GM19324 (cell line): ENCODE data around the gene DIP2A.

ENCODE experiments used
- ATAC-seq: cut with Tn5 transposase; IDR thresholded peaks from one replicate; pipeline ENCODE4 v1.9.1; 2021; ENCODE audit warnings: mild to moderate bottlenecking, moderate library complexity; ENCODE audit not compliant: unreplicated experiment, low FRiP score

Gene DIP2A, protein sequence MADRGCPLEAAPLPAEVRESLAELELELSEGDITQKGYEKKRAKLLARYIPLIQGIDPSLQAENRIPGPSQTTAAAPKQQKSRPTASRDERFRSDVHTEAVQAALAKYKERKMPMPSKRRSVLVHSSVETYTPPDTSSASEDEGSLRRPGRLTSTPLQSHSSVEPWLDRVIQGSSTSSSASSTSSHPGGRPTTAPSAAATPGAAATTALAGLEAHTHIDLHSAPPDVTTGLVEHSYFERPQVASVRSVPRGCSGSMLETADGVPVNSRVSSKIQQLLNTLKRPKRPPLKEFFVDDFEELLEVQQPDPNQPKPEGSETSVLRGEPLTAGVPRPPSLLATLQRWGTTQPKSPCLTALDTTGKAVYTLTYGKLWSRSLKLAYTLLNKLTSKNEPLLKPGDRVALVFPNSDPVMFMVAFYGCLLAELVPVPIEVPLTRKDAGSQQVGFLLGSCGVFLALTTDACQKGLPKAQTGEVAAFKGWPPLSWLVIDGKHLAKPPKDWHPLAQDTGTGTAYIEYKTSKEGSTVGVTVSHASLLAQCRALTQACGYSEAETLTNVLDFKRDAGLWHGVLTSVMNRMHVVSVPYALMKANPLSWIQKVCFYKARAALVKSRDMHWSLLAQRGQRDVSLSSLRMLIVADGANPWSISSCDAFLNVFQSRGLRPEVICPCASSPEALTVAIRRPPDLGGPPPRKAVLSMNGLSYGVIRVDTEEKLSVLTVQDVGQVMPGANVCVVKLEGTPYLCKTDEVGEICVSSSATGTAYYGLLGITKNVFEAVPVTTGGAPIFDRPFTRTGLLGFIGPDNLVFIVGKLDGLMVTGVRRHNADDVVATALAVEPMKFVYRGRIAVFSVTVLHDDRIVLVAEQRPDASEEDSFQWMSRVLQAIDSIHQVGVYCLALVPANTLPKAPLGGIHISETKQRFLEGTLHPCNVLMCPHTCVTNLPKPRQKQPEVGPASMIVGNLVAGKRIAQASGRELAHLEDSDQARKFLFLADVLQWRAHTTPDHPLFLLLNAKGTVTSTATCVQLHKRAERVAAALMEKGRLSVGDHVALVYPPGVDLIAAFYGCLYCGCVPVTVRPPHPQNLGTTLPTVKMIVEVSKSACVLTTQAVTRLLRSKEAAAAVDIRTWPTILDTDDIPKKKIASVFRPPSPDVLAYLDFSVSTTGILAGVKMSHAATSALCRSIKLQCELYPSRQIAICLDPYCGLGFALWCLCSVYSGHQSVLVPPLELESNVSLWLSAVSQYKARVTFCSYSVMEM (N-terminal part only)

GRCh38 chr21:46458315-46459023 is at the start of gene DIP2A:
Gene DIP2A, plus strand, starts transcription at chr21:46458891. Its CDS starts 241 bp downstream, at chr21:46459132.
- ATAC-seq, result peak; percentile 95

DNA sequence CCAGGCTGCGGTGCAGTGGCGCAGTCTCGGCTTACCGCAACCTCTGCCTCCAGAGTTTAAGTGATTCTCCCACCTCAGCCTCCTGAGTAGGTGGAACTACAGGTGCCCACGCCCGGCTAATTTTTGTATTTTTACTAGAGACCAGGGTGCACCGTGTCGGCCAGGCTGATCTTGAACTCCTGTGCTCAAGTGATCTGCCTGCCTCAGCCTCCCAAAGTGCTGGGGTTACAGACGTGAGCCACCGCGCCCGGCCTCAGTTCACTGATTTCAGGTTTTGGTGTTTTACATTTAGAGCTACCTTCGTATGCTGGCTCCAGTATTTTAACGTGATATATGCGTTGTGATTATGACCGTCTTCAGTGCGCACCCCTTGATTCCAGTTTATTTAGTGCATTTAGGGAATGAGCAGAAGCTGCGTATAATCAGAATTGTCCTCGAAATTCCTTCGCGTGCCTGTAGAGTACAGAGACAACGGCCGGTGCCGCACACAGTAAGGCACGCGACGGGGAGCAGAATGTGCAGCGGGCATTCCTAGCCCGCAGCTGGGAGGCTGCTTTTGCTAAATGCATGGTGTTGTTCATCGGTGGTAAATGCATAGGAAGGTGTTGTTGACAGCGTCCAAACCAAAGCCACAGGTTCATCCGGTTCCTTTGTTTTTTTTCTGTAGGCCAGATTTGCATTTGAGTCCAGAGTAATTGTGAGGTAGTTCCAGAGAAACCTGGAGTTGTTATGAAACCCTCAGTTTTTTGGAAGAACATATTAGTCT is 48.9 kb upstream of the DIP2A start:
- ATAC-seq, result no peak

- ATAC-seq, result no peak
Observed at GRCh38 chr21:46410516-46410915, 48.2 kb upstream of the DIP2A start.

DNA sequence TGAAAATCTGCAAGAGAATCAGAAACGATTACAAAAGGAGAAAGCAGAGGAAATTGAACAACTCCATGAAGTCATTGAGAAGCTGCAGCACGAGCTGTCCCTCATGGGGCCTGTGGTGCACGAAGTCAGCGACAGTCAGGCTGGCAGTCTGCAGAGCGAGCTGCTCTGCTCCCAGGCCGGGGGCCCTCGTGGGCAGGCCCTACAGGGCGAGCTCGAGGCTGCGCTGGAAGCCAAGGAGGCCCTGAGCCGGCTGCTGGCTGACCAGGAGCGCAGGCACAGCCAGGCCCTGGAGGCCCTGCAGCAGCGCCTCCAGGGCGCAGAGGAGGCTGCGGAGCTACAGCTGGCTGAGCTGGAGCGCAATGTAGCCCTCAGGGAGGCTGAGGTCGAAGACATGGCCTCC is 47.5 kb upstream of the DIP2A start:
- no peak for ATAC-seq

DNA sequence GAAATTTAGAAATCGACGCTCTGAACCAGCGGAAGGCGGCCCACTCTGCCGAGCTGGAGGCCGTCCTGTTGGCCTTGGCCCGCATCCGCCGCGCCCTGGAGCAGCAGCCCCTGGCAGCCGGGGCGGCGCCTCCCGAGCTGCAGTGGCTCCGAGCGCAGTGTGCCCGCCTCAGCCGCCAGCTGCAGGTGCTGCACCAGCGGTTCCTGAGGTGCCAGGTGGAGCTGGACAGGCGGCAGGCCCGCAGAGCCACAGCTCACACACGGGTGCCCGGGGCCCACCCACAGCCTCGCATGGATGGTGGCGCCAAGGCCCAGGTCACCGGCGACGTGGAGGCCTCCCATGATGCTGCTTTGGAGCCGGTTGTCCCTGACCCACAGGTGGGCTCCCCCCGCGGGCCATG is 47.0 kb upstream of the DIP2A start:
- no peak for ATAC-seq

DNA sequence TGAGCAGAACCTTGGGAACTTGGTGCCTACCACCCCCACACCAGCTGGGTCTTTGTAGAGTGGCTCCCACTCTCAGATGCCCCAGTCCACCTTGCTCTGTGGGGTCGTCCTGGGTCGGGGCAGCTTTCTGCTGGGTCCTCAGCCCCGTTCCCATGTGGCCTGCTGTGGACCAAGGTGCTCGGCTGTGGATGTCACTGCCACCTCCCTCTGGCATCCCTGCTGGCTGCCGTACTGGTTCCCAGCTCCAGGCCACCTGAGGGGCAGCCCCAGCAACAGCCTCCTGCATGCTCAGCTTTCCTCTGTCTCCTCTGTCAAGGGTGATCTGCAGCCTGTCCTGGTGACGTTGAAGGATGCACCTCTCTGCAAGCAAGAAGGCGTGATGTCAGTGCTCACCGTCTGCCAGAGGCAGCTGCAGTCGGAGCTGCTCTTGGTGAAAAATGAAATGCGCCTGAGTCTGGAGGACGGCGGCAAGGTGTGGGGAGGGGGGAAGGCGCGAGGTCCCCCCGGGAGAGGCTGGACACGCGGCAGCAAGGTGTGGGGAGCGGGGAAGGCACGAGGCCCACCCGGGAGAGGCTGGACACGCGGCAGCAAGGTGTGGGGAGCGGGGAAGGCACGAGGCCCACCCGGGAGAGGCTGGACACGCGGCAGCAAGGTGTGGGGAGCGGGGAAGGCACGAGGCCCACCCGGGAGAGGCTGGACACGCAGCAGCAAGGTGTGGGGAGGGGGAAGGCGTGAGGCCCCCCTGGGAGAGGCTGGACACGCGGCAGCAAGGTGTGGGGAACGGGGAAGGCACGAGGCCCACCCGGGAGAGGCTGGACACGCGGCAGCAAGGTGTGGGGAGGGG is 45.9 kb upstream of the DIP2A start:
- no peak for ATAC-seq

- ATAC-seq, result no peak
Observed at GRCh38 chr21:46413365-46413696, 45.4 kb upstream of the DIP2A start.

DNA sequence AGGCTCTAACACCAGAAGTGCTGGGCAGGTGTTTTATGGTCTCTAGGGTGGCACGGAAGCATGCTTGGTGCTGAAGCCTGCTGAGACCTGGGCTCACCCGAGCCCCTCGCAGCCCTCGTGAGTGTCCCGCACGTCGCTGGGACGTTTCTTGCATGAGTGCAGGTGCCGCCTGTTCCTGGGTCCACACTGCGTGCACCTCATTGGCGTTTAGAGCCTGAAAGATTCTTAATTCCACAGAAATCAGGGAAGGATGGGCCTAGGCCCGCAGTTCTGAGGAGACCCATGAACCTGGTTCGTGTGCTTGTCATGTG is 43.8 kb upstream of the DIP2A start:
- ATAC-seq, result no peak

DNA sequence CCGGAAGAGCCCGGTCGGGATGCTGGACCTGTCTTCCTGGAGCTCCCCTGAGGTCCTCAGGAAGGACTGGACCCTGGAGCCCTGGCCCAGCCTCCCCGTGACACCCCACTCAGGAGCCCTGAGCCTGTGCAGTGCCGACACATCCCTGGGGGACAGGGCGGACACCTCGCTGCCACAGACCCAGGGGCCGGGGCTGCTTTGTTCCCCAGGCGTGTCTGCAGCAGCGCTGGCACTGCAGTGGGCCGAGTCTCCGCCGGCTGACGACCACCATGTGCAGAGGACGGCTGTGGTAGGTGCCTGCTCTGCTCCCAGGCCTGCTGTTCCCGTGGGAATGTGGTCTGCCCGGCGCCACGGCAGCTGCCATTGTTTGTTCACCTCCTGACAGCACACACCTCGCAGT is 42.1 kb upstream of the DIP2A start:
- ATAC-seq, result no peak

GRCh38 chr21:46418265-46418946 is 40.3 kb upstream of the DIP2A start:
- no peak for ATAC-seq

DNA sequence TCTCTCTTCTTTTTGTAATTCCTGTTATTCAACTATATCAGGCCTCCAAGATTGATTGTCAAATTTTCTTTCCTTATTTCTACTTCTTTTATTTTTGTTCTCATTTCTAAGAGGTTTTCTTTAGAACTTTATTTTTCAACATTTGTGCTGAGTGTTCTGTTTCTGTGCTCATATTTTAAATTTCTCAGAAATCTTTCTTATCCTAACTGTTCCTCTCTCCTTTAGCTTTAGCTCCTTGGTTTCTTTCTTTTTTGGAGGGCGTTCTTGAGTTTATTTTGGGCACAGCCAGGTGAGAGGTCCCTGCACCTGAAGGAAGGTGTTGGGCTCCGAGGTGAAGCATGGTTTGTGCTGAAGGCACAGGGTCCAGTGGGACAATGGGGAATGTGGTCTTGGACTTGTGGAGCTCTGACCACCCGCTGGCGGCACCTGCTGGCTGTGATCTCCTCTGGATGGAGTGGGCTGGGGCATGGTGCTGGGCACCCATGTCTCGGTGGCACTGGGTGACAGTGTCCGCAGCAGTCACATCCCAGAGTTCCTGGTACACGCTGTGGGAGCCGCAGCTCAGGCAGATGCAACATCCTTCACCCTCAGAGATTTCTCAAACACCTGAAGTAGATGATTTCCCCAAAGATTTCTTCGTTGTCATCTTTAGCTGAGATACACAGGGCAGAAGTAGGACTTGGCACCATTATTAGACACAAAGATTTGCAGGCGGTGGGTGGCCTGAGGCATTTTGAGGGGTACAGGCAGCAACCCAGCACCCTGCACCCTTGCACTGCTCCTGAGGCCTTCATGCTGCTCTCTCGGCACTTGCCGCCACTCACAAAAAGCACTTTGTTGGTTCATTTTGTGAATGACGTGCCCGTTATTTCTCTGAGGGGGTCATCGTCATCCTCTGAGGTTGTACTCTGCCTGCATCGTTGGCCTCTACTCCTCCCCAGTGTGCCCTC is 38.2 kb upstream of the DIP2A start:
- no peak for ATAC-seq

- ATAC-seq, result no peak
Observed at GRCh38 chr21:46421191-46421750, 37.4 kb upstream of the DIP2A start.

GRCh38 chr21:46421756-46422555 is 36.7 kb upstream of the DIP2A start:
- ATAC-seq, result no peak

DNA sequence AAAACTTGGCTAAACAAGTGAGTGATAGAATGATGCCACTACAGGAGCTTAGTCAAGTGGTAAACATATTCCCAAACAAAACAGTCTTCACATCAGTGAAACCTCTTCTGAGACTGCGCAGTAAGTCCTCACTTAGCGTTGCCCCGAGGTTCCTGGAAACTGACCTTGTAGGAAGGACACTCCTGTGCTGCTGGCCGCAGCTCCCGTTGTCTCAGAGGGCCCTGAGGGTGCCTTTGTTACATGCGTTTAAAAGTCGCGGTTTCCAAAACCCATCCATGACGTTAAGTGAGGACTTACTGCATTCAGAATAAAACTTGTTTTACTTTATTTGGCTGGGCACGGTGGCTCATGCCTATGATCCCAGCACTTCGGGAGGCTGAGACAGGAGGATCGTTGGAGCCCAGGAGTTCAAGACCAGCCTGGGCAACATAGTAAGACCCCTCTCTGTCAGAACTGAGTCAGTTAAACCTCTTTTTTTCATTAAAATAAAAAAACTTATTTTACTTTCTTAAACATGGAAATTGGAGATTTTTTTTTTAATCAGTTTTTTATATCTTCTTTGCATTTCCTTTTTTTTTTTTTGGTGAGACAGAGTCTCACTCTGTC is 36.0 kb upstream of the DIP2A start:
- no peak for ATAC-seq

GRCh38 chr21:46423546-46424038 is 35.1 kb upstream of the DIP2A start:
- no peak for ATAC-seq
